ENCODE measurements around the gene EIF4B. TPM values are rescaled to one million over a fixed set of nuclear protein-coding genes. Genes with fewer than 3 reads are reported as not detected.
A peak's percentile ranks its signal among the peaks of the same experiment; 100 is the strongest.

The EIF4B gene
- polyA plus RNA-seq, 1 of the 3 experiments (the other 2 are of a cell fraction), result 267 TPM

- no peaks in the 10 kb centered on the region for H3K9me2 ChIP-seq
- peaks cover 37% of the 10 kb centered on the region for H3K79me2 ChIP-seq (ENCODE audit: insufficient read depth)
- H4K20me1 ChIP-seq (ENCODE audit: insufficient read depth), result no peaks in the 10 kb centered on the region
- peaks cover 29% of the 10 kb centered on the region for H3F3A ChIP-seq (replicated peaks; ENCODE audit: insufficient read depth)
- peak within 1 kb of the TSS; percentile 76 for H3K9ac ChIP-seq
- peak within 1 kb of the TSS; percentile 50 to 75 for H3K4me3 ChIP-seq (ENCODE audit: low read depth in 2 of 2, low read length in 1 of 2)
- WGBS (ENCODE audit: low lambda C conversion rate), result 19% methylated on average over 10 of the region's 20 CpGs
- peak; percentile 77 for TF ChIP-seq POLR2AphosphoS5 (IDR thresholded peaks at IDR 0.05; ENCODE audit: low read depth, low read length)
- no peak for TF ChIP-seq CTCF (IDR thresholded peaks at IDR 0.05)
- no peak for TF ChIP-seq FOXJ3 (CRISPR knock-in tag; IDR thresholded peaks at IDR 0.05)
- no peak for TF ChIP-seq GABPA (IDR thresholded peaks at IDR 0.05; ENCODE audit: low read depth)
- TF ChIP-seq, protein P1, sequence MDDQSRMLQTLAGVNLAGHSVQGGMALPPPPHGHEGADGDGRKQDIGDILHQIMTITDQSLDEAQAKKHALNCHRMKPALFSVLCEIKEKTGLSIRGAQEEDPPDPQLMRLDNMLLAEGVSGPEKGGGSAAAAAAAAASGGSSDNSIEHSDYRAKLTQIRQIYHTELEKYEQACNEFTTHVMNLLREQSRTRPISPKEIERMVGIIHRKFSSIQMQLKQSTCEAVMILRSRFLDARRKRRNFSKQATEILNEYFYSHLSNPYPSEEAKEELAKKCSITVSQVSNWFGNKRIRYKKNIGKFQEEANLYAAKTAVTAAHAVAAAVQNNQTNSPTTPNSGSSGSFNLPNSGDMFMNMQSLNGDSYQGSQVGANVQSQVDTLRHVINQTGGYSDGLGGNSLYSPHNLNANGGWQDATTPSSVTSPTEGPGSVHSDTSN (IDR thresholded peaks at IDR 0.05), result peak; percentile 29; the same call in 1 of the 2 replicates
- TF ChIP-seq MXI1 (IDR thresholded peaks at IDR 0.05; ENCODE audit: low read depth, low read length), result no peak
- no peak for TF ChIP-seq MEF2A (IDR thresholded peaks at IDR 0.05; ENCODE audit: borderline replicate concordance, low read depth)
- peak; percentile 27; the same call in 1 of the 2 replicates for TF ChIP-seq NFIC (IDR thresholded peaks at IDR 0.05; ENCODE audit: borderline replicate concordance)
- no peak for TF ChIP-seq TEAD4 (IDR thresholded peaks at IDR 0.05; ENCODE audit: borderline replicate concordance, insufficient read depth)
- TF ChIP-seq ELF1 (IDR thresholded peaks at IDR 0.05), result peak; percentile 62
- TF ChIP-seq, protein P2, sequence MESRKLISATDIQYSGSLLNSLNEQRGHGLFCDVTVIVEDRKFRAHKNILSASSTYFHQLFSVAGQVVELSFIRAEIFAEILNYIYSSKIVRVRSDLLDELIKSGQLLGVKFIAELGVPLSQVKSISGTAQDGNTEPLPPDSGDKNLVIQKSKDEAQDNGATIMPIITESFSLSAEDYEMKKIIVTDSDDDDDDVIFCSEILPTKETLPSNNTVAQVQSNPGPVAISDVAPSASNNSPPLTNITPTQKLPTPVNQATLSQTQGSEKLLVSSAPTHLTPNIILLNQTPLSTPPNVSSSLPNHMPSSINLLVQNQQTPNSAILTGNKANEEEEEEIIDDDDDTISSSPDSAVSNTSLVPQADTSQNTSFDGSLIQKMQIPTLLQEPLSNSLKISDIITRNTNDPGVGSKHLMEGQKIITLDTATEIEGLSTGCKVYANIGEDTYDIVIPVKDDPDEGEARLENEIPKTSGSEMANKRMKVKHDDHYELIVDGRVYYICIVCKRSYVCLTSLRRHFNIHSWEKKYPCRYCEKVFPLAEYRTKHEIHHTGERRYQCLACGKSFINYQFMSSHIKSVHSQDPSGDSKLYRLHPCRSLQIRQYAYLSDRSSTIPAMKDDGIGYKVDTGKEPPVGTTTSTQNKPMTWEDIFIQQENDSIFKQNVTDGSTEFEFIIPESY (IDR thresholded peaks at IDR 0.05; ENCODE audit: borderline replicate concordance, low read depth), result no peak
- TF ChIP-seq RAD21 (IDR thresholded peaks at IDR 0.05; ENCODE audit: low read length), result no peak
- no peak for TF ChIP-seq RCOR1 (IDR thresholded peaks at IDR 0.05; ENCODE audit: low read length)
- no peak for TF ChIP-seq SMC3 (IDR thresholded peaks at IDR 0.05; ENCODE audit: low read depth, low read length)
- TF ChIP-seq CHD2 (IDR thresholded peaks at IDR 0.05; ENCODE audit: low read length, partially characterized antibody), result peak; percentile 3
- no peak; a peak in 1 of 4 replicates for TF ChIP-seq EP300 (IDR thresholded peaks at IDR 0.05; ENCODE audit: borderline replicate concordance in 1 of 2, low read depth in 1 of 2, low read length in 1 of 2)
- TF ChIP-seq RFX5 (IDR thresholded peaks at IDR 0.05; ENCODE audit: low read length), result no peak
- TF ChIP-seq TAF1 (IDR thresholded peaks at IDR 0.05; ENCODE audit: borderline replicate concordance, low read depth, low read length), result peak; percentile 71; the same call in 1 of the 2 replicates
- TF ChIP-seq FOXM1 (IDR thresholded peaks at IDR 0.05; ENCODE audit: low read depth), result no peak
- TF ChIP-seq, protein P3, sequence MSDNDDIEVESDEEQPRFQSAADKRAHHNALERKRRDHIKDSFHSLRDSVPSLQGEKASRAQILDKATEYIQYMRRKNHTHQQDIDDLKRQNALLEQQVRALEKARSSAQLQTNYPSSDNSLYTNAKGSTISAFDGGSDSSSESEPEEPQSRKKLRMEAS (IDR thresholded peaks at IDR 0.05; ENCODE audit: low read depth), result peak; percentile 70
- peak; percentile 10; the same call in 1 of the 2 replicates for TF ChIP-seq TCF12 (IDR thresholded peaks at IDR 0.05)
- no peak for TF ChIP-seq FOSL2 (IDR thresholded peaks at IDR 0.05; ENCODE audit: borderline replicate concordance, low read depth)
- peak; percentile 74; the same call in 1 of the 2 replicates for TF ChIP-seq SIN3A (IDR thresholded peaks at IDR 0.05; ENCODE audit: borderline replicate concordance, low read depth, low read length)
- peak within 1 kb of the TSS; percentile 95 to 98 for H3K27ac ChIP-seq (ENCODE audit: low read depth in 2 of 2, low read length in 1 of 2)
- POLR2A ChIA-PET, result no interaction called here
- H3K27me3 ChIP-seq (ENCODE audit: insufficient read depth), result no peaks in the 10 kb centered on the region
- H3K4me1 ChIP-seq (ENCODE audit: control insufficient read depth in 1 of 2, insufficient read depth in 2 of 2, low read depth in 1 of 2, low read length in 1 of 2), result peaks cover 39 to 78% of the 10 kb centered on the region in 2 experiments
- peaks cover 0 to 2% of the 10 kb centered on the region in 2 experiments for H3K36me3 ChIP-seq (replicated peaks in 1 of 2; ENCODE audit: control insufficient read depth in 1 of 2, insufficient read depth in 2 of 2, low read length in 1 of 2)
- CTCF ChIA-PET, result interaction anchor here (1.1 to 13.8 kb wide), 7 partner anchors 14 to 148 kb away, joined by 3 to 182 read pairs (median 13); no protein-coding TSS in a partner anchor
- no peaks in the 10 kb centered on the region for H3K9me3 ChIP-seq
- peak within 1 kb of the TSS; percentile 99 for H3K4me2 ChIP-seq
- DNase-seq, result peak; percentile 72
- H2AFZ ChIP-seq (ENCODE audit: low read depth), result no peak within 1 kb of the TSS
Measured at GRCh38 chr12:53049571-53050318, 43.5 kb downstream of the EIF4B start, which contains the start of gene TNS2. Gene TNS2 (plus strand): TSS chr12:53050065. CDS start chr12:53050186, 121 bp downstream.
